Esophagus squamous epithelium (tissue), 5 donors: ENCODE data around the gene VAPA. TPM values are rescaled to one million over a fixed set of nuclear protein-coding genes. Genes with fewer than 3 reads are reported as not detected.
A peak's percentile ranks its signal among the peaks of the same experiment; 100 is the strongest.
"Not testable (repeated sequence)": the region's sequence is repeated elsewhere in the genome, so short reads cannot be mapped to it uniquely, and the experiment has no call there.

Source experiments
- DNase-seq: peaks from one replicate; lab custom pipeline; 2025; lab: John Stamatoyannopoulos, UW
- H3K27ac ChIP-seq, 4 donors: fragments of 200-600 bp; sonication (generic); one replicate each; pipeline ENCODE4 v1.5.1; 2016 to 2019; ENCODE audit warnings: mild to moderate bottlenecking in 1 of 4
- H3K27me3 ChIP-seq, 4 donors: fragments of 200-600 bp; sonication (generic); 1 replicate in 3 of 4; 2 replicates in 1 of 4; pipeline versions ENCODE4 v1.5.1 to v1.6.0; 2017 to 2021; ENCODE audit warnings: antibody characterized with exemption in 1 of 4
- H3K36me3 ChIP-seq, 3 donors: fragments of 200-600 bp; sonication (generic); one replicate each; pipeline ENCODE4 v1.5.1; 2016 to 2019
- H3K4me1 ChIP-seq, 3 donors: fragments of 200-600 bp; sonication (generic); one replicate each; pipeline ENCODE4 v1.5.1; 2017 to 2019
- H3K4me3 ChIP-seq, 4 donors: fragments of 200-600 bp; sonication (generic); 1 replicate in 3 of 4; 2 replicates in 1 of 4; pipeline ENCODE4 v1.5.1; 2016 to 2019; ENCODE audit warnings: mild to moderate bottlenecking in 2 of 4, moderate library complexity in 1 of 4
- H3K9me3 ChIP-seq, 3 donors: fragments of 200-600 bp; sonication (generic); one replicate each; pipeline ENCODE4 v1.5.1; 2016 to 2019
- CTCF ChIP-seq, 6 experiments: fragments of 450-650 bp in 4 of 6; fragments of 200-600 bp in 2 of 6; sonication (generic) in 2 of 6; IDR thresholded peaks; one replicate each; pipeline ENCODE4 v1.5.1; 2016 to 2019; ENCODE audit warnings: antibody characterized with exemption in 6 of 6, mild to moderate bottlenecking in 4 of 6, moderate library complexity in 4 of 6
- POLR2A ChIP-seq, 4 donors: fragments of 450-650 bp; IDR thresholded peaks; one replicate each; pipeline ENCODE4 v1.6.1; 2017; ENCODE audit warnings: antibody characterized with exemption in 4 of 4, mild to moderate bottlenecking in 4 of 4, moderate library complexity in 3 of 4
- WGBS, 2 donors: methylation state at CpG; one replicate each; pipeline ENCODE4 v1.1.5; 2018; 5-methylcytosine and 5-hydroxymethylcytosine counted together
- intact Hi-C: fragments of 100-400 bp; cut with DNase I; formaldehyde crosslinking; loops from one replicate; pipeline ENCODE4 v1.15.0; 2022
- total RNA-seq, 4 donors: library from RNA; depleted of rRNA; stranded (reverse); fragments of >200 nt; gene quantifications; one replicate each; pipeline ENCODE4 v1.1.0, GENCODE V29; 2016
- donor health status: DM: yes; HTN: yes; CAD: no.

Gene VAPA
- total RNA-seq, 4 donors from 2014 or later: 252 to 287 (median 268) TPM

- DNase-seq: no peak
These were observed 19.3 kb upstream of the VAPA start for GRCh38 chr18:9894454-9895068.

GRCh38 chr18:9897129-9897528 lies 16.7 kb upstream of the VAPA start:
- intact Hi-C loops: no loop called here
- no peak for DNase-seq
- 90 to 96% methylated on average over 4 to 5 of the region's 5 CpGs for WGBS, 2 donors
- Histone ChIP-seq H3K27ac (no peak overlapping the region), H3K27me3 (no peaks in the 10 kb centered on the region), H3K4me1 (peaks cover 4 to 15% (median 5%) of the 10 kb centered on the region in 3 donors), H3K4me3 (no peak overlapping the region), H3K9me3 (no peaks in the 10 kb centered on the region), H3K36me3 (no peaks in the 10 kb centered on the region)
- TF ChIP-seq POLR2A (IDR thresholded peaks at IDR 0.05) (no peak), CTCF (IDR thresholded peaks at IDR 0.05) (no peak)

More at GRCh38 chr18:9894454-9895068, 19.3 kb upstream of the VAPA start:
- H3K36me3 ChIP-seq: no peaks in the 10 kb centered on the region
- 79 to 83% methylated on average over 6 of the region's 6 CpGs for WGBS, 2 donors
- peaks cover 5 to 24% (median 6%) of the 10 kb centered on the region in 3 donors for H3K4me1 ChIP-seq
- H3K27me3 ChIP-seq: no peaks in the 10 kb centered on the region
- H3K27ac ChIP-seq: peak overlapping the region in 1 of 4 donors; percentile 48
- TF ChIP-seq POLR2A (IDR thresholded peaks at IDR 0.05) (no peak), CTCF (IDR thresholded peaks at IDR 0.05) (no peak)
- H3K9me3 ChIP-seq: no peaks in the 10 kb centered on the region
- intact Hi-C loops: no loop called here
- H3K4me3 ChIP-seq: no peak overlapping the region

GRCh38 chr18:9897787-9898291 lies 16.0 kb upstream of the VAPA start:
- H3K4me3 ChIP-seq, intact Hi-C loops, DNase-seq, H3K27me3 ChIP-seq, H3K9me3 ChIP-seq, H3K36me3 ChIP-seq, H3K27ac ChIP-seq: not testable (repeated sequence)
- H3K4me1 ChIP-seq: peaks cover 4 to 15% (median 5%) of the 10 kb centered on the region in 3 donors
- 92% methylated on average over 8 to 10 of the region's 10 CpGs for WGBS, 2 donors

GRCh38 chr18:9898792-9899549 lies 14.8 kb upstream of the VAPA start:
- DNase-seq: no peak
- H3K27ac ChIP-seq: no peak overlapping the region

GRCh38 chr18:9899550-9899930 lies 14.3 kb upstream of the VAPA start:
- H3K27ac ChIP-seq, H3K4me3 ChIP-seq, intact Hi-C loops, H3K27me3 ChIP-seq, H3K36me3 ChIP-seq, H3K9me3 ChIP-seq, DNase-seq: not testable (repeated sequence)
- WGBS, 2 donors: 40 to 100% methylated on average over 1 of the region's 1 CpG
- H3K4me1 ChIP-seq: peaks cover 4 to 14% (median 5%) of the 10 kb centered on the region in 3 donors

More at GRCh38 chr18:9898792-9899549, 14.8 kb upstream of the VAPA start:
- 77% methylated on average over 11 of the region's 11 CpGs for WGBS, 2 donors
- intact Hi-C loops: no loop called here
- H3K27me3 ChIP-seq: no peaks in the 10 kb centered on the region
- no peak overlapping the region for H3K4me3 ChIP-seq
- peaks cover 4 to 15% (median 5%) of the 10 kb centered on the region in 3 donors for H3K4me1 ChIP-seq
- no peaks in the 10 kb centered on the region for H3K9me3 ChIP-seq
- no peak for TF ChIP-seq CTCF (IDR thresholded peaks at IDR 0.05)
- TF ChIP-seq POLR2A (IDR thresholded peaks at IDR 0.05): no peak
- no peaks in the 10 kb centered on the region for H3K36me3 ChIP-seq

GRCh38 chr18:9900699-9901098 lies 13.1 kb upstream of the VAPA start:
- Histone ChIP-seq H3K36me3 (no peaks in the 10 kb centered on the region), H3K27me3 (no peaks in the 10 kb centered on the region), H3K4me3 (no peak overlapping the region), H3K27ac (no peak overlapping the region), H3K9me3 (no peaks in the 10 kb centered on the region), H3K4me1 (peaks cover 0 to 3% (median 0%) of the 10 kb centered on the region in 3 donors)
- 82 to 87% methylated on average over 7 of the region's 7 CpGs for WGBS, 2 donors
- no peak for DNase-seq
- intact Hi-C loops: no loop called here
- no peak for TF ChIP-seq CTCF (IDR thresholded peaks at IDR 0.05)
- TF ChIP-seq POLR2A (IDR thresholded peaks at IDR 0.05): no peak
